CD4-positive, alpha-beta T cell treated with Interleukin-15 for 4 hours (primary cell): ENCODE results near the gene LAMTOR4.
"Not testable (repeated sequence)": the region's sequence is repeated elsewhere in the genome, so short reads cannot be mapped to it uniquely, and the experiment has no call there.

ENCODE experiments used
- DNase-seq: peaks from one replicate; pipeline ENCODE4 v3.0.0-alpha.2; 2020; ENCODE audit warnings: low spot score

The LAMTOR4 gene

DNA sequence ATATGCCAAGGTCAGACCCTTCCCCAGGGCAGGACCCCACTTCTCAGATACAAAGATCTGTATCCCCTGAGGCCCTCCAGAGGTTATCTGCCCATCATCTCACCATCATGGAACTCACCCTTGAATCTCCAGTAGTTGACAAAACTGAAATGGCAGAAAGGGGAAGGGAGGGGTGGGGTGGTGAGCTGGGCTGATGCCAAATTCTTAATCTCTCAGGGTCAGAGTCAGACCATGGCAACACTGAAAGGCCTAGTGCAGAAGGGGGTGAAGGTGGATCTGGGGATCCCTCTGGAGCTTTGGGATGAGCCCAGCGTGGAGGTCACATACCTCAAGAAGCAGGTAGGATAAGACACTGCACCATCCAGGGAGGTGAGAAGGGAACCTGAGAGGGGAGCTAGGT is 26.1 kb upstream of the LAMTOR4 start:
- no peak for DNase-seq

DNA sequence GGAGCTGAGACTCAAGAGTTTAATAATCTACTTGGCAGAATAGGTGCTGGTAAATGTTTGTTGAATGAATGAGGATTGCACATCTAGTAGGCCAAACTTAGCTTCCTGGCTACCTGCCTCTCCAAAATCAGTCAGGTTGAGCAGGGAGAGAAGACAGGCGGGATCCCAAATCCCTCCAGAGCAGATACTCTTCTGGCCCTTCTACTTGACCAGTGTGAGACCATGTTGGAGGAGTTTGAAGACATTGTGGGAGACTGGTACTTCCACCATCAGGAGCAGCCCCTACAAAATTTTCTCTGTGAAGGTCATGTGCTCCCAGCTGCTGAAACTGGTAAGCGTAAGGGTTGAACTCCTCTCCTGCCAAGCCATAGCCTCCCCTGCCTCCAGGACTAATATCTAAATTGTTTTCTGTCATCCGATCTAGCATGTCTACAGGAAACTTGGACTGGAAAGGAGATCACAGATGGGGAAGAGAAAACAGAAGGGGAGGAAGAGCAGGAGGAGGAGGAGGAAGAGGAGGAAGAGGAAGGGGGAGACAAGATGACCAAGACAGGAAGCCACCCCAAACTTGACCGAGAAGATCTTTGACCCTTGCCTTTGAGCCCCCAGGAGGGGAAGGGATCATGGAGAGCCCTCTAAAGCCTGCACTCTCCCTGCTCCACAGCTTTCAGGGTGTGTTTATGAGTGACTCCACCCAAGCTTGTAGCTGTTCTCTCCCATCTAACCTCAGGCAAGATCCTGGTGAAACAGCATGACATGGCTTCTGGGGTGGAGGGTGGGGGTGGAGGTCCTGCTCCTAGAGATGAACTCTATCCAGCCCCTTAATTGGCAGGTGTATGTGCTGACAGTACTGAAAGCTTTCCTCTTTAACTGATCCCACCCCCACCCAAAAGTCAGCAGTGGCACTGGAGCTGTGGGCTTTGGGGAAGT is 24.2 kb upstream of the LAMTOR4 start:
- DNase-seq = no peak

DNA sequence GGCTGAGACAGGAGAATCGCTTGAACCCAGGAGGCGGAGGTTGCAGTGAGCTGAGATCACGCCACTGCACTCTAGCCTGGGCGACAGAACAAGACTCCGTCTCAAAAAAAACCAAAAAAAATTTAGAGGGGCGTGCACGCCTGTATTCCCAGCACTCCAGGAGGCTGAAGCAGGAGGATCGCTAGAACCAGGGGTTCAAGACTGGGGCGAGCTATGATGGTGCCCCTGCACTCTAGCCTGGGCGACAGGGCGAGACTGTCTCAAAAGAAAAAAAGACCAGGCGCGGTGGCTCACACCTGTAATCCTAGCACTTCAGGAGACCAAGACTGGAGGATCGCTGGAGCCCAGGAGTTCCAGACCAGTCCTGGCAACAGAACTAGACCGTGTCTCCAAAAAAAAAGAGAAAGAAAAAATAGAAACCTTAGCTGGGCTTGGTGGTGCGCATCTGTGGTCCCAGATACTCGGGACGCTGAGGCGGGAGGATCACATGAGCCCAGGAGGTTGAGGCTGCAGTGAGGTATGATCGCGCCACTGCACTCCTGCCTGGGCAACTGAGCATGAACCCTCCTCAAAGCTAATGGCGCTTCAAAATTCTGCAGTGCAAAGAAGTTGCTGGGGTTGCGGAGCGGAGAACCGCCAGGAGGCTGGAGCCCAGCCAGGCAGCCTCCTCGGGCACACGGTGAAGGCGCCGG is 22.3 kb upstream of the LAMTOR4 start:
- DNase-seq = no peak

DNA sequence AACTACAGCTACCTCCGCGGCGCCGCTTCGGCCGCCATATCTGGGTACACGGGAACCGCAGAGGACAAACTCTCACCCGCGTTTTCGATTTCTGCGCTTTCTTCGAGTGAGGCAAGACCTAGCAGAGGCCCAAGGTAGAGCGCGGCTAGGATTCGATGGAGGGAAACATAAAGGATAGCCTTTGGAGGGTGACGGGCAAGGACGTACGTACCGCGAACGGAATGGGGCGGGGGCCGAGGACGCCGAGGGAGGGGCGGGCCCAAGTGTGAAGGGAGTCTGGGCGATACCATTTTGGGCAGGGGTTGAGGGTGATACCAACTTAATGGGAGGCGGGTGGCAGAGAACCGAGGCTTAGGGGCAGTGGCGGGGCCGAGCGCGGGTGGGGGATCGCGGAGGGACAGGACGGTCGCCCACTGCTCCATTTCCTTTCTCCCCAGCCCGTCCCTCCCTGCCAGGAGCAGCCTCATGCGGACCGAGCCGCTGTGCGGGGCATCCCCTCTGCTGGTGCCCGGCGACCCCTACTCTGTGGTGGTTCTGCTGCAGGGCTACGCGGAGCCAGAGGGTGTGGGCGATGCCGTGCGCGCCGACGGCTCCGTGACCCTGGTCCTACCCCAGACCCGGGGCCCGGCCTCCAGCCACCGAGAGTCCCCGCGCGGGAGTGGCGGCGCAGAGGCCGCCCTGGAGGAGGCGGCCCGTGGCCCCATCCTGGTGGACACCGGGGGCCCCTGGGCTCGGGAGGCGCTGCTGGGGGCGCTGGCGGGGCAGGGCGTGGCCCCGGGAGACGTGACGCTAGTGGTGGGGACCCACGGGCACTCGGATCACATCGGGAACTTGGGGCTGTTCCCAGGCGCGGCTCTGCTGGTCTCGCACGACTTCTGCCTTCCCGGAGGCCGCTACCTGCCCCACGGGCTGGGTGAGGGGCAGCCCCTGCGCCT is 21.5 kb upstream of the LAMTOR4 start, which contains the start of gene MBLAC1:
MBLAC1 (plus strand) TSS at position 37 of the 935 bp plus-strand sequence; CDS start at position 466, 429 bp downstream.
- DNase-seq = peak; percentile 94

DNA sequence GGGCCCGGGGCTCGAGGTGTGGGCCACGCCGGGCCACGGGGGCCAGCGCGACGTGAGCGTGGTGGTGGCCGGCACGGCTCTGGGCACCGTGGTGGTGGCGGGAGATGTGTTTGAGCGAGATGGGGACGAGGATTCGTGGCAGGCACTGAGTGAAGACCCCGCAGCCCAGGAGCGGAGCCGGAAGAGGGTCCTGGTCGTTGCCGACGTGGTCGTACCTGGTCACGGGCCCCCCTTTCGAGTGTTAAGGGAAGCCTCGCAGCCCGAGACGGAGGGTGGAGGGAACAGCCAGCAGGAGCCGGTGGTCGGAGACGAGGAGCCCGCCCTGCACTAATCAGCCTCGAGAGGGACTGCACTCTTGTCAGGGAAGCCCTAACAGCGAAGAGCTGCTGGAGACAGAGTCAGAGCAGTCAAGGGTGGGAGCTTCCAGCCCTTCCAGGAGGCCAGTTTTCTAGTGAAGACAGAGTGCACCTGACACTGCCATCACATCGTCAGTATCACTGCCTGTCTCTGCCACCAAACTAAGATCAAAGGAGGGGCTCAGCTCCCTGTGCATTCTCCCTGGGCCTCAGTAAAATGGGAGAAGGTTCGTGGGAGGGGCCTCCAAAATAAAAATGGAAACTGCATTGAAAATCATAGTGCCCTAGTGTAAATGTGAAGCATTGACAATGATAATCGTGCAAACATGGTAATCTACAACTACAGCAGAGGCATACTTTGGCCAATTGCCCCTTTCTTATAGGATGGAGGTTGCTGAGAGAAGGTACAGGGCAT is 20.7 kb upstream of the LAMTOR4 start:
- DNase-seq = peak; percentile 16

DNA sequence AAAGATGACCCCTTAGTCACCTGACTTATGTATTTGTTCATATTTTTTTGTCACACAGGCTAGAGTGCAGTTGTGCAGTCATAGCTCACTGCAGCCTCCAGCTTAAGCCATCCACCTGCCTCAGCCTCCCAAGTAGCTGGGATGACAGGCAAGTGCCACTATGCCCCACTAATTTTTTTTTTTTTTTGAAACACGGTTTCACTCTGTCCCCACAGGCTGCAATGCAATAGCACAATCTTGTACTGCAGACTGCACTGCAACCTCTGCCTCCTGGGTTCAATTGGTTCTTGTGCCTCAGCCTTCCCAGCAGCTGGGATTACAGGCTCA is 20.1 kb upstream of the LAMTOR4 start:
- no peak for DNase-seq

DNA sequence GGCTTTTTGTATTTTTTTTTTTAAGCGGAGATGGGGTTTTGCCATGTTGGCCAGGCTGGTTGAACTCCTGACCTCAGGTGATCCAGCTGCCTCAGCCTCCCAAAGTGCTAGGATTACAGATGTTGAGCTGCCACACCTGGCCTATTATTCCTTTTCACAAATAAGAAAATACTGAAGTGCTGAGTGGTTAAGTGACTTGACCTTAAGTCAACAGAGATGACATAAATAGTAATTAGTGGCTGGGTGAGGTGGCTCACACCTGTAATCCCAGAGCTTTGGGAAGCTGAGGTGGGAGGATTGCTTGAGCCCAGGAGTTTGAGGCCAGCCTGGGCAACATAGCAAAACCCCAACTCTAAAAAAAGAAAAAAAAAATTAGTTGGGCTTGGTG is 18.5 kb upstream of the LAMTOR4 start:
- not testable (repeated sequence) for DNase-seq

DNA sequence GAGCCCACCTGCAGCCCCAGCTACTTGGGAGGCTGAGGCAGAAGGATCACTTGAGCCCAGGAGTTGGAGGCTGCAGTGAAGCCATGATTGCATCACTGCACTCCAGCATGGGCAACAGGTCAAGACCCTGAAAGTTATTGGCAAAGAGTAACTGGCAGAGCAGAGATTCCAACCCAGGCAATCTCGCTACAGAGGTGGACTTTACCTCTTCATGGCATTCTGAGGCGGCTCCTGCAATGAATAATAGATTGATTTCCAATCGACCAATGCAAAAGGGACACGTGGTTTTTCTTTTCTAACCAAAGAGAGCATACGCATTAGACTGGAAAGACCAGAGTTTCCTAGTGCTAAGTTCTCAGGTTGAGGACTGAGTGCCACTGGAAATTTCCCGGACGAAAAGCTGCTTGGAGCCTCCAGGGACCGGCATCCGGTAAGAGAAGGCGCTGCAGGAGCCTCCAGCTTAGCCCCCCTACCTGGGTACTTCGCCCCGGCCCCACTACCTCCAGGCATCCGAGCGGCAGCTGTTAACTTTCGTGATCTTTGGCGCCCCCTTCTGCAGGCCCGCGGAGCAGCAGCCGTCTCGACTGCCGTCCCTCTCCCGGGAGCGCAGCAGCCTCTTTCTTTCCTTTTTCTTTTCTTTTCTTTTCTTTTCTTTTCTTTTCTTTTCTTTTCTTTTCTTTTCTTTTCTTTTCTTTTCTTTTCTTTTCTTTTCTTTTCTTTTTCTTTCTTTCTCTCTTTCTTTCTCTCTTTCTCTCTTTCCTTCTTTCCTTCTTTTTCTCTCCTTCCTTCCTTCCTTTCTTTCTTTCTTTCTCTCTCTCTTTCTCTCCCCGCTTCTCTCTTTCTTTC is 17.9 kb upstream of the LAMTOR4 start:
- peak; percentile 81 for DNase-seq

DNA sequence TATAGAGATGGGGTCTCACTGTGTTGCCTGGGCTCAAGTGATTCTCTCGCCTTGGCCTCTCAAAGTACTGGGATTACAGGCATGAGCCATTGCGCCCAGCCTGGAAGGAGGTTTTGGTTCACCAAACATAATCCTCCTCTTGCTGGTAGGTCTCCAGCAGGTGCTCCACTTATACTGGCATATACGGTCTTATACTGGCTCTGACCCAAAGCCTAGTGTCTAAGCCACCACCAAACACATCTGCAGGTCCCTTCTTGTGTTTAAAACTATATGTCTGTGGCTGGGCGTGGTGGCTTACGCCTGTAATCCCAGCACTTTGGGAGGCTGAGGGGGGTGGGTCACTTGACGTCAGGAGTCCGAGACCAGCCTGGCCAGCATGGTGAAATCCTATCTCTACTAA is 16.6 kb upstream of the LAMTOR4 start:
- no peak for DNase-seq

DNA sequence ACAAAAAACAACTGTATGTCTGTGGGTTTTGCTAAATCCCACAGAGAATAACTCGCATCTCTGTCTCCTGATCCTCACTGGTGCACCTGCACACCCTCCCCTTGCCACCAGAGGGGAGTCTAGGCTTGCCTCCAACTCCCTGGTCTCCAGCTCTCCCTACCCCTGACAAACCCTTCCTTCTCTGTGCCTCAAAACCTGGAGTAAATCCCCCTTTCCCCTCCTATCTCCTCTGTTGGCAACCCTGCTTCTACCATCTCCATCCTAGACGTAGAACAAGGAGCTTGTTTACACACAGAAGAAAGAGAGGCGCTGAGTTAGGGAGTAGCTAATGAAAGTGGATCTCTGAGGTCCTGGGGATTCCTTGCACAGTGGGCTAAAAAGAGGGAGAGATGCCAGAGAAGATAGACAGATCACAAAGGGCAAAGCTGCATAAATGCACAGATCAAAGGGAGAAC is 16.0 kb upstream of the LAMTOR4 start:
- DNase-seq = peak; percentile 69

DNA sequence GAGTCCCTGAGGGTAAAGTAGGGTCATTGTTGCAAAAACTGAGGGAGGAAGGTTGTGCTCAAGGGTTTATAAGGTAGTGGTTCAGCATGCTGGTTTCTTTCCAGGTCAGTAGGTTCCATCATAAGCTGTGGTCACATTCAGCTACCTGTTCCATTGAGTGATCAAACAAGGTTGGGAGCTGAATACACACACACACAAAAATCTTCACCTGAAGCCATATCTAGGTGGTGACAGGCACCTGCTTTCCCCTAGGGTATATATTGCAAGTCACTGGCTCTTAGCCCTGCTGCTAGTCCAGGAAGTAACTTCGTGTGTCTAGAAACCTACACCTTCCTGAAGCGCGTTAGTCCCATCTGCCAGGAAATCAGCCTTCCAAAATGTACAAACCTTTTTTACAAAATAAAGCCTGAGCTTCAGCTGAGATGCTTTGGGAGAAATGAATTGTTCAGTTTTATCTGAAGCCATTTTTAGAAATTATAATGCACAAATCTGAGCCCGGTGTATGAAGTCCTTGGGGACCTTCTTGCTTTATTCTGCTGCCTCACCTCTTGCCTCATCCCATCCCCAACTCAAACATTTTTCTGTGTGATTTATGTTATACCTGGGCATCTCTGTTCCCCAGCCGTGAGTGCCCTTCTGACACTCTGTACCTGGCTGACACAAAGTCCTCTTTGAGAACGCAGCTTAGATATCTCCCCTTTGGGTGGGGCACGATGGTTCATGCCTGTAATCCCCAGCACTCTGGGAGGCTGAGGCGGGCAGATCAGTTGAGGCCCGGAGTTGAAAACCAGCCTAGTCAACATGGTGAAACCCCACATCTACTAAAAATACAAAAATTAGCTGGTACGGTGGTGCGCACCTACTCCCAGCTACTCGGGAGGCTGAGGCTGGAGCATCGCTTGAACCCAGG is 10.6 kb upstream of the LAMTOR4 start:
- no peak for DNase-seq

DNA sequence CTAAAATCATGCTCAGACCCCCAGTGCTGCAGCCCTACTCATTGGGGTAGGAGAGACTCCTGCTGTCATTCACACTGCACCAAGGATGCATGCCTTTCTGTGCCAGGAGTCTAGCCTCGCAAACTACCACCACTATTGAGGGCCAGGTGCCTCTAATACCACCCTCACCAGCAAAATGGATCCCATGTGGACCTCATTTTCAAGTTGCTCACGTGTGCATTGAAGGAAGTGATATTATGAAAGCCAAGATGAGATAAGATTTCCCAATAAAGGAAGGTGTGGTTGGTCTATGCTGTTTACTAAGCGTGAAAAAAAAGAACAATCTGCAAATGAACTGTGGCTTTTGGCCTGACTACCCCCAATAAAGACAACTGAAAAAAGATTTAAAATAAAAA is 7.2 kb upstream of the LAMTOR4 start:
- DNase-seq = no peak

DNA sequence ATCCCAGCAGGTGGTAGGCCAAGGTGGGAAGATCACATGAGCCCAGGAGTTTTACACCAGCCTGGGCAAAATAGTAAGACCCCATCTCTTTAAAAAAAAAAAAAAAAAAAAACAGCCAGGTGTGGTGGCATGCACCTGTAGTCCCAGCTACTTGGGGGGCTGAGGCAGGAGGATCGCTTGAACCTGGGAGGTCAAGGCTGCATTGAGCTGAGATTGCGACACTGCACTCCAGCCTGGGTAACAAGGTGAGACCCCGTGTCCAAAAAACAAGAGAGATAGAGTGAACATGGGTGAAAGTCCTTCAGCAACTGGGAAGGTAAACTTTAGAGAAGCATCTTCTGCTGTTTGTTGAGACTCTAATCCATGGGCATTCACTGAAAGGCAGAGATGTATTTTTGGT is 6.3 kb upstream of the LAMTOR4 start:
- DNase-seq = no peak

DNA sequence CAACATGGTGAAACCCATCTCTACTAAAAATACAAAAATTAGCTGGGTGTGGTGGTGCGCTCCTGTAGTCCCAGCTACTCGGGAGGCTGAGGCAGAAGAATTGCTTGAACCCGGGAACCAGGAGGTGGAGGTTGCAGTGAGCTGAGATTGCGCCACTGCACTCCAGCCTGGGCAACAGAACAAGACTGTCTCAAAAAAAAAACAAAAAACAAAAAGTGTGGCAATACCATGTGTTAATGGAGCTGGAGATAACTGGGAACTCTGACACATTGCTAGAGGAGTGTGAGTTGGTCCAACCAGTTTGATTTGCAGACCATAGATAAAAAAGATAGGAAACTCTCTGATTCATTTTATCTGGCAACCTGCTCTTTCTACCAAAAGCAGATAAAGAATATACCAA is 2.4 kb upstream of the LAMTOR4 start:
- DNase-seq = not testable (repeated sequence)

DNA sequence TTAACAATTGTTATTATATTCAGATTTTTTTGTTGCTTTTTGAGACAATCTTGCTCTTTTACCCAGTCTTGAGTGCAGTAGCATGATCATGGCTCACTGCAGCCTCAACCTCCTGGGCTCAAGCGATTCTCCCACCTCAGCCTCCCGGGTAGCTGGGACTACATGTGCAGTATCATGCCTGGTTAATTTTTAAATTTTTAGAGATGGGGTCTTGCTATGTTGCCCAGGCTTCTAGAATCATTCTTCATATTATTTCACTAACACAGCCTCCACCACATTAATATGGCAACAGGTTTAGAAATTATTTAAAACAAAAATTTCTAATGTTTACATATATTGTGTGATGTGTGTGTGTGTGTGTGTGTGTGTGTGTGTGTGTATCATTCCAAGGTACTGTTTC is 1.4 kb upstream of the LAMTOR4 start:
- DNase-seq = no peak

DNA sequence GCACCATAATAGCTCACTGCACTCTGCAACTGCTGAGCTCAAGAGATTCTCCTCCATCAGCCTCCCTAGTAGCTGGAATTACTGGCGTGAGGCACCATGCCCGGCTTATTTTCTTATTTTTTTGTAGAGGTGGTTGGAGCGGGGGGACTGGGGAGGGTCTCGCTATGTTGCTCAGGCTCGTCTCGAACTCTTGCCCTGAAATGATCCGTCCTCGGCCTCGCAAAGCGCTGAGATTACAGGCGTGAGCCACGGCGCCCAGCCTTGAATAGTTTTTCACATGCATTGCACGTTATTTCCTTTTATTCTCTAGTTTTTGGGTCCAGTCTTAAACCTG is 526 bp upstream of the LAMTOR4 start:
- DNase-seq = no peak

DNA sequence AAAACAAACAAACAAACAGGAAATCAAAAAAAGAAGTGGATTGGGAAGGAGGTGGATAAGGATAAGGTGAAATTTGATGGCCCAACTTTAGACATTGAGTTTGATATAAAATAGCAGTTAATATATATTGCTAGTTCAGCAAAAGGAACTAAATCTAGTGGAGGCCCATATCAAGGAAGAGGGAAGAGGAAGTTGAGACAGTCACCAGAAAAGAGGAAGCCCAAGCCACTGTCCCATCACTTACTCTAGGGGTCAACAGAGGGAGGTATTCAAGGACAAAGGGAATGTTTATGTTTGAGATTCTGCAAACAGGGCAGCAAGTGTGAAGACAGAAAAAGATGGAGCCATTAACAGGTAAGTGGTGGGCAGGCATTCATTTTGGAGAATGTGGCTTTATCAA is 3.7 kb downstream of the LAMTOR4 start:
- DNase-seq = no peak

DNA sequence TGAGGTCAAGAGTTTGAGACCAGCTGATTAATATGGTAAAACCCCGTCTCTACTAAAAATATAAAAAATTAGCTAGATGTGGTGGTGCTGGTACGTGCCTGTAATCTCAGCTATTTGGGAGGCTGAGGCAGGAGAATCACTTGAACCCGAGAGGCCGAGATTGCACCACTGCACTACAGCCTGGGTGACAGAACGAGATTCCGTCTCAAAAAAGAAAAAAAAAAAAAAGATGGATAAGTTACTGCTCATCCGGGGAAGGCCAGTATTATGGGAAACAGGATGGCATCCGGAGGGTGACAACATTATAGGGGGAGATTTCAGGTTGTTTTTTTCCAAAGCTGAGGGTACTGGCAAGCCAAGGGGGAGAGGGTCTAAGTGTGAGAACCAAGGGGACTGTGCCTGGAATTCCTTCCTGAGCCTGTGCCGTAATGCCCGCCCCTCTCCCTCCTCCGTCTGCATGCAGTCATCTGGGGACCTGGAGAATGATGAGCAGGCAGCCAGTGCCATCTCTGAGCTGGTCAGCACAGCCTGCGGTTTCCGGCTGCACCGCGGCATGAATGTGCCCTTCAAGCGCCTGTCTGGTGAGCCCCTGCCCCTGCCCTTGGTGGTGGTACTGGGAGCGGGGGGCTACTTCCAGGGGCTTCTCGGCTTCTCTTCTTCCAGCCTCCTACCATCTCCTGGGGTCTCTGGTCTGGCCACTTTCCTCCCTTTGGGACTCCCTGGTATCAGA is 4.4 kb downstream of the LAMTOR4 start:
- no peak for DNase-seq
